C4-2B (cell line): Measurements from ENCODE around the gene STPG3.

Experiments
- H3K27ac ChIP-seq: fragments of 450-650 bp; 2 replicates; pipeline ENCODE4 v1.5.1; 2017
- ZFX ChIP-seq: fragments of 450-650 bp; IDR thresholded peaks from 2 replicates; pipeline ENCODE4 v1.6.1; 2017
- TF ChIP-seq, protein P1 (sequence below): fragments of 450-650 bp; conservative IDR thresholded peaks from 2 replicates; pipeline ENCODE4 v1.5.1; 2017; ENCODE audit warnings: mild to moderate bottlenecking

Gene STPG3

GRCh38 chr9:137265496-137266161 lies 14.5 kb downstream of the STPG3 start:
- TF ChIP-seq ZFX: no peak
- TF ChIP-seq, protein P1, sequence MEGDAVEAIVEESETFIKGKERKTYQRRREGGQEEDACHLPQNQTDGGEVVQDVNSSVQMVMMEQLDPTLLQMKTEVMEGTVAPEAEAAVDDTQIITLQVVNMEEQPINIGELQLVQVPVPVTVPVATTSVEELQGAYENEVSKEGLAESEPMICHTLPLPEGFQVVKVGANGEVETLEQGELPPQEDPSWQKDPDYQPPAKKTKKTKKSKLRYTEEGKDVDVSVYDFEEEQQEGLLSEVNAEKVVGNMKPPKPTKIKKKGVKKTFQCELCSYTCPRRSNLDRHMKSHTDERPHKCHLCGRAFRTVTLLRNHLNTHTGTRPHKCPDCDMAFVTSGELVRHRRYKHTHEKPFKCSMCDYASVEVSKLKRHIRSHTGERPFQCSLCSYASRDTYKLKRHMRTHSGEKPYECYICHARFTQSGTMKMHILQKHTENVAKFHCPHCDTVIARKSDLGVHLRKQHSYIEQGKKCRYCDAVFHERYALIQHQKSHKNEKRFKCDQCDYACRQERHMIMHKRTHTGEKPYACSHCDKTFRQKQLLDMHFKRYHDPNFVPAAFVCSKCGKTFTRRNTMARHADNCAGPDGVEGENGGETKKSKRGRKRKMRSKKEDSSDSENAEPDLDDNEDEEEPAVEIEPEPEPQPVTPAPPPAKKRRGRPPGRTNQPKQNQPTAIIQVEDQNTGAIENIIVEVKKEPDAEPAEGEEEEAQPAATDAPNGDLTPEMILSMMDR: no peak
- H3K27ac ChIP-seq: peak overlapping the region; percentile 9

- no peak for TF ChIP-seq ZFX
- TF ChIP-seq, protein P1: no peak
- H3K27ac ChIP-seq: peak overlapping the region; percentile 9
Observed at GRCh38 chr9:137266162-137266527, 15.1 kb downstream of the STPG3 start.

DNA sequence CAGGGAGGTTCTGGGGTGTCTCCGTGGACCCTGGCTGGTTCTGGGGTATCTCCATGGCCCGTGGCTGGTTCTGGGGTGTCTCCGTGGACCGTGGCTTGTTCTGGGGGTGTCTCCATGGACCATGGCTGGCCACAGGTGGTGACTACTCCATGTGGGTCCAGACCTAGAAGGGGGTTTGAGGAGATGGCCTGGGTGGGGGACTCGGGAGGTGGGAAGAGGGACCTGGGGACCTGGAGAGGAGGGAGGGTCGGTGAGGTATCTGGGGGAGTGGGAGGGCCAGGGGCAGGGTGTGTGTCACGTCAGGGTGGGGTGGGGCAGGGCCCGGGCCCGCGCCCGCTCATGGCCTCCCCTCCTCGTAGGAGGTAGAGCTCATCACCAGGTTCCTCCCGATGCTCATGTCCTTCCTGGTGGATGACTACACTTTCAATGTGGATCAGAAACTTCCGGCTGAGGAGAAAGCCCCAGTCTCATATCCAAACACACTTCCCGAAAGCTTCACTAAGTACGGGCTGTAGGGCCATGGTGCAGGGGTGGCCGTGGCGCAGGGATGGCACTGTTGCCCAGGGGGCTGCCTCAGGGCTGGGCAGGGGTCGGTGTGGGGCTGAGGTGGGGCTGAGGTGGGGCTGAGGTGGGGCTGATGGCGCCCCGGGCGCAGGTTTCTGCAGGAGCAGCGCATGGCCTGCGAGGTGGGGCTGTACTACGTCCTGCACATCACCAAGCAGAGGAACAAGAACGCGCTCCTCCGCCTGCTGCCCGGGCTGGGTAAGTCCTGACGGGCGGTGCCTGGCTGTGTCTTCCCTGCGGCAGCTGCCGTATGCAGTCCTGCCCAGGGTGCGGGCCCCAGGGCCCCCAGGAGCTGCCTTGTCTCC lies 15.7 kb downstream of the STPG3 start:
- peak overlapping the region; percentile 99 for H3K27ac ChIP-seq
- TF ChIP-seq, protein P1: no peak
- no peak for TF ChIP-seq ZFX

DNA sequence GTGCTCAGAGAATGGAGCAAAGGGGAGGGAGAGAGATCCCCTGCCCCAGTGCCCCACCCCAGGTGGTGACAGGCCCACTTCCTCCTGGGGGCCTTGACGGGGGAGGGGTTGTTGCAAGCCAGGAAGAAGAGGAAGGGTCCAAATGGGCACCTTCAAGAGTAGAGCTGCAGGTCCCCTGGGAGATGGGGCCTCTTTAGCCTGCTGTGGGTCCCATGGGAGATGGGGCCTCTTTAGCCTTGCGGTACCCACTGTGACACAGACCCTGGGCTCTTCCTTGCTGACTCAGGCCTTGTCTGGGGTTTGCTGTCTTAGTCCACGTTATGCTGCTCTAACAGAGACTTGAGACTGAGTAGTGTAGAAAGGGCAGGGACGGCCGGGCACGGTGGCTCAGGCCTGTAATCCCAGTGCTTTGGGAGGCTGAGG lies 16.9 kb downstream of the STPG3 start:
- TF ChIP-seq, protein P1: no peak
- TF ChIP-seq ZFX: no peak
- H3K27ac ChIP-seq: peak overlapping the region; percentile 99

GRCh38 chr9:137268538-137269201 lies 17.6 kb downstream of the STPG3 start:
- TF ChIP-seq, protein P1: no peak
- TF ChIP-seq ZFX: no peak
- peak overlapping the region; percentile 99 for H3K27ac ChIP-seq

- TF ChIP-seq, protein P1: no peak
- TF ChIP-seq ZFX: no peak
- H3K27ac ChIP-seq: peak overlapping the region; percentile 99
Observed at GRCh38 chr9:137269231-137269772, 18.2 kb downstream of the STPG3 start.
